SH-SY5Y (cell line): ENCODE measurements around the gene MTUS2.

Source experiments
- GATA2 ChIP-seq: IDR thresholded peaks from 2 replicates; pipeline ENCODE4 v1.6.1; 2011; ENCODE audit warnings: mild to moderate bottlenecking, low read depth, low read length
- GATA3 ChIP-seq: IDR thresholded peaks from 2 replicates; pipeline ENCODE4 v1.6.1; 2011; ENCODE audit warnings: low read depth, mild to moderate bottlenecking, low read length, moderate library complexity

- no peak for TF ChIP-seq GATA3
- no peak for TF ChIP-seq GATA2
Observed at GRCh38 chr13:29439601-29440388, 619.7 kb downstream of the MTUS2 start.
